ENCODE results near the gene SLFN12. TPM values are rescaled to one million over a fixed set of nuclear protein-coding genes. Genes with fewer than 3 reads are reported as not detected.
"Not testable (repeated sequence)": the region's sequence is repeated elsewhere in the genome, so short reads cannot be mapped to it uniquely, and the experiment has no call there.

The SLFN12 gene
- total RNA-seq, 1 donor from 2014 or later, result 14.2 TPM

GRCh38 chr17:35414707-35415106 is 17.6 kb downstream of the SLFN12 start:
- intact Hi-C loops (cut with micrococcal nuclease), result not testable (repeated sequence)

- intact Hi-C loops (cut with micrococcal nuclease), result no loop called here
These were observed 18.1 kb downstream of the SLFN12 start for GRCh38 chr17:35414247-35414646.

- intact Hi-C loops (cut with micrococcal nuclease), result no loop called here
These were observed 24.8 kb downstream of the SLFN12 start for GRCh38 chr17:35407531-35407930.

- intact Hi-C loops (cut with micrococcal nuclease), result no loop called here
These were observed 25.7 kb downstream of the SLFN12 start for GRCh38 chr17:35406568-35406967.

- intact Hi-C loops (cut with micrococcal nuclease), result no loop called here
These were observed 27.9 kb downstream of the SLFN12 start for GRCh38 chr17:35404360-35404759.

GRCh38 chr17:35393783-35394182 is 38.5 kb downstream of the SLFN12 start:
- intact Hi-C loops (cut with micrococcal nuclease), result not testable (repeated sequence)

GRCh38 chr17:35390663-35391062 is 41.6 kb downstream of the SLFN12 start:
- intact Hi-C loops (cut with micrococcal nuclease), result no loop called here

GRCh38 chr17:35390156-35390555 is 42.1 kb downstream of the SLFN12 start:
- intact Hi-C loops (cut with micrococcal nuclease), result no loop called here

GRCh38 chr17:35387496-35387895 is 44.8 kb downstream of the SLFN12 start:
- intact Hi-C loops (cut with micrococcal nuclease), result no loop called here

GRCh38 chr17:35377706-35378105 is 54.6 kb downstream of the SLFN12 start:
- intact Hi-C loops (cut with micrococcal nuclease), result no loop called here

- intact Hi-C loops (cut with micrococcal nuclease), result no loop called here
These were observed 55.2 kb downstream of the SLFN12 start for GRCh38 chr17:35377068-35377467.

- intact Hi-C loops (cut with micrococcal nuclease), result no loop called here
These were observed 56.1 kb downstream of the SLFN12 start for GRCh38 chr17:35376245-35376644.

- intact Hi-C loops (cut with micrococcal nuclease), result loop anchor here (1.0 to 5.0 kb wide), 4 partner anchors 57 to 162 kb away; partner anchors contain the start of genes SLFN12, SLFN12L and SLFN13
These were observed 57.4 kb downstream of the SLFN12 start for GRCh38 chr17:35374766-35375344.

GRCh38 chr17:35373984-35374765 is 58.1 kb downstream of the SLFN12 start:
- intact Hi-C loops (cut with micrococcal nuclease), result loop anchor here (1.0 to 5.0 kb wide), 7 partner anchors 33 to 163 kb away; partner anchors contain the start of genes SLFN12, SLFN12L, SLFN13 and SLFN5

GRCh38 chr17:35373534-35373983 is 58.7 kb downstream of the SLFN12 start, which contains the start of gene SLFN11:
TSS of gene SLFN11 (minus strand) at chr17:35373621. CDS start at chr17:35363807, 9,814 bp downstream.
- intact Hi-C loops (cut with micrococcal nuclease), result loop anchor here (2.0 to 5.0 kb wide), 5 partner anchors 33 to 131 kb away; partner anchors contain the start of genes SLFN12 and SLFN5

GRCh38 chr17:35372846-35373533 is 59.3 kb downstream of the SLFN12 start:
- intact Hi-C loops (cut with micrococcal nuclease), result loop anchor here (2.0 to 5.0 kb wide), 5 partner anchors 32 to 130 kb away; partner anchors contain the start of genes SLFN12 and SLFN5

GRCh38 chr17:35371934-35372333 is 60.4 kb downstream of the SLFN12 start:
- intact Hi-C loops (cut with micrococcal nuclease), result loop anchor here (2.0 to 5.0 kb wide), 5 partner anchors 31 to 129 kb away; partner anchors contain the start of genes SLFN12 and SLFN5

GRCh38 chr17:35368081-35368830 is 64.0 kb downstream of the SLFN12 start:
- intact Hi-C loops (cut with micrococcal nuclease), result no loop called here

- intact Hi-C loops (cut with micrococcal nuclease), result no loop called here
These were observed 71.3 kb downstream of the SLFN12 start for GRCh38 chr17:35361027-35361426.

All from T-helper 2 cell treated with Interferon-gamma antibody and Interleukin-4, amounts not matched to agents 100 ng/mL and 5 ng/mL, for 36 hours (primary cell).